GM23248 (cell line): ENCODE results near the gene KCTD4. TPM values are rescaled to one million over a fixed set of nuclear protein-coding genes. Genes with fewer than 3 reads are reported as not detected.

ENCODE experiments used
- DNase-seq: peaks from one replicate; pipeline ENCODE4 v3.0.0-alpha.2; 2015
- H2AFZ ChIP-seq: fragments of 200-600 bp; sonication (generic); 2 replicates; pipeline ENCODE4 v1.6.1; 2016; ENCODE audit warnings: antibody characterized with exemption
- H3F3A ChIP-seq: fragments of 200-600 bp; sonication (generic); 2 replicates; pipeline ENCODE4 v1.6.1; 2016; ENCODE audit warnings: mild to moderate bottlenecking, antibody characterized with exemption, mixed run types; ENCODE audit not compliant: insufficient read depth
- H3K27ac ChIP-seq: fragments of 200-600 bp; sonication (generic); 2 replicates; pipeline ENCODE4 v1.5.1; 2016; ENCODE audit warnings: mild to moderate bottlenecking
- H3K27me3 ChIP-seq: fragments of 200-600 bp; sonication (generic); replicated peaks from 2 replicates; pipeline ENCODE4 v1.6.1; 2016; ENCODE audit warnings: mild to moderate bottlenecking; ENCODE audit not compliant: insufficient read depth
- H3K36me3 ChIP-seq: fragments of 200-600 bp; sonication (generic); 2 replicates; pipeline ENCODE4 v1.6.1; 2016; ENCODE audit warnings: low read depth, mild to moderate bottlenecking
- H3K4me1 ChIP-seq: fragments of 200-600 bp; sonication (generic); 2 replicates; pipeline ENCODE4 v1.6.1; 2016; ENCODE audit warnings: mild to moderate bottlenecking; ENCODE audit not compliant: insufficient read depth
- H3K4me2 ChIP-seq: fragments of 200-600 bp; sonication (generic); one replicate; pipeline ENCODE4 v1.6.1; 2016; ENCODE audit warnings: mild to moderate bottlenecking; ENCODE audit not compliant: unreplicated experiment
- H3K4me3 ChIP-seq: fragments of 200-600 bp; sonication (generic); 2 replicates; pipeline ENCODE4 v1.5.1; 2016; ENCODE audit warnings: mild to moderate bottlenecking
- H3K79me2 ChIP-seq: fragments of 200-600 bp; sonication (generic); 2 replicates; pipeline ENCODE4 v1.6.1; 2016; ENCODE audit warnings: mild to moderate bottlenecking; ENCODE audit not compliant: insufficient read depth
- H3K9ac ChIP-seq: fragments of 200-600 bp; sonication (generic); 2 replicates; pipeline ENCODE4 v1.6.1; 2016; ENCODE audit warnings: mild to moderate bottlenecking
- H3K9me2 ChIP-seq: fragments of 200-600 bp; sonication (generic); 2 replicates; pipeline ENCODE4 v1.6.1; 2016; ENCODE audit warnings: mixed run types, mild to moderate bottlenecking, moderate library complexity; ENCODE audit not compliant: insufficient read depth
- H3K9me3 ChIP-seq: fragments of 200-600 bp; sonication (generic); one replicate; pipeline ENCODE4 v1.6.1; 2017; ENCODE audit warnings: low read depth
- H4K20me1 ChIP-seq: fragments of 200-600 bp; sonication (generic); 2 replicates; pipeline ENCODE4 v1.6.0; 2016; ENCODE audit not compliant: insufficient read depth
- EZH2 ChIP-seq: fragments of 200-600 bp; sonication (generic); IDR thresholded peaks from 2 replicates; pipeline ENCODE4 v1.6.1; 2018; ENCODE audit warnings: antibody characterized with exemption, mild to moderate bottlenecking; ENCODE audit not compliant: insufficient read depth, poor library complexity, severe bottlenecking
- EZH2phosphoT487 ChIP-seq: fragments of 200-600 bp; sonication (generic); IDR thresholded peaks from 2 replicates; pipeline ENCODE4 v1.6.1; 2018; ENCODE audit warnings: antibody characterized with exemption, moderate library complexity, mild to moderate bottlenecking, low read depth; ENCODE audit not compliant: insufficient read depth
- WGBS, 2 experiments: methylation state at CpG; one replicate each; pipeline ENCODE4 v1.1.6; 2015 to 2017; ENCODE audit warnings: low lambda C conversion rate in 2 of 2, low coverage in 1 of 2; ENCODE audit errors: missing lambda C conversion rate in 2 of 2; 5-methylcytosine and 5-hydroxymethylcytosine counted together
- in situ Hi-C: fragments of 300-500 bp; cut with MboI; formaldehyde crosslinking; loops from 2 replicates; pipeline ENCODE4 v1.15.0; 2020
- polyA plus RNA-seq: library from polyadenylated mRNA; unstranded; fragments of >200 nt; fragmentation: Nextera tagmentation; extraction: Ambion mirVana; gene quantifications from 2 replicates; pipeline ENCODE4 v1.2.1, GENCODE V29; 2016
- total RNA-seq: library from RNA; depleted of rRNA; stranded (reverse); fragments of >200 nt; shearing (Covaris generic); gene quantifications from 2 replicates; pipeline ENCODE4 v1.2.3, GENCODE V29; 2014

Gene KCTD4
- total and polyA plus RNA-seq, 2 experiments from 2014 or later = 0.65 to 2.1 TPM

DNA sequence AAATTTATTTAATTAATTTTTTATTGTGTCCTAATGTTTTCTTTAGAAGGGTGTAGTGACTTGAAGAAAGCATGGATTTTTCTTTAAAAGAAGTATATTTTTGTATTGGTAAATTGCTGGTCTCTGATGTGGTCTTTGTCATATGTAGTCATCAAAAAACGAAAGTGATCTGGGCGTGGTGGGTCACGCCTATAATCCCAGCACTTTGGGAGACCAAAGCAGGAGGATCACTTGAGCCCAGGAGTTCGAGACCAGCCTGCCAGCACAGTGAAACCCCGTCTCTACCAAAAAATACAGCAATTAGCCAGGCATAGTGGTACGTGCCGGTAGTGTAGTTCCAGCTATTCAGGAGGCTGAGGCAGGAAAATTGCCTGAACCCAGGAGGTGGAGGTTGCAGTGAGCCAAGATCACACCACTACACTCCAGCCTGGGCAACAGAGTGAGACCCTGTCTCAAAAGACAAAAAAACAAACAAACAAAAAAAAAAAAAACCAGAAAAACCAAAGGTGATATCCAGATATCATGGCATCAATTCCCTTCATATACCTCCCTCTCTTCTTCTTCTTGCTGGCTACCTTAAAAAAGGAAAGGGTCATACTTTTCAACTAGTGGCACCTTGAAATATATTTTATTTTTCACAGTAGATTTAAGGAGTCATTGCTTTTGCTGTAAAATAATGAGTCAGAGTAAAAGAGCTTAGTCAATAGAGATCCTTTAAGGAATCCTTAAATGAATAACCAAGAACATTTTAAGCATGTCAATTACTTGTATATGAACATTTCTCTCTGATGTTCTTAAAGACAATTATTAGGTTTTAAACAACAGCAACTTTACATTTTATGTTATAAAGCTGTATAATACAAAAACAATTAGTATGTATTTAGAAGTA is 19.9 kb downstream of the KCTD4 start:
- peaks cover 20% of the 10 kb centered on the region for H3K4me1 ChIP-seq
- DNase-seq = peak; percentile 63
- WGBS, 2 experiments = 94 to 95% methylated on average over 7 of the region's 7 CpGs
- no peaks in the 10 kb centered on the region for H3F3A ChIP-seq
- H3K4me2 ChIP-seq = no peak overlapping the region
- no peak overlapping the region for H3K4me3 ChIP-seq
- TF ChIP-seq EZH2phosphoT487 (no peak), EZH2 (no peak)
- no peak overlapping the region for H3K9ac ChIP-seq
- no peaks in the 10 kb centered on the region for H3K9me2 ChIP-seq
- no peaks in the 10 kb centered on the region for H3K27me3 ChIP-seq
- H2AFZ ChIP-seq = no peak overlapping the region
- peaks cover 41% of the 10 kb centered on the region for H3K79me2 ChIP-seq
- in situ Hi-C loops = no loop called here
- H4K20me1 ChIP-seq = no peaks in the 10 kb centered on the region
- H3K36me3 ChIP-seq = no peaks in the 10 kb centered on the region; the same call in 1 of the 2 replicates
- no peaks in the 10 kb centered on the region for H3K9me3 ChIP-seq
- no peak overlapping the region for H3K27ac ChIP-seq

GRCh38 chr13:45180303-45180702 is 20.5 kb downstream of the KCTD4 start:
- H4K20me1 ChIP-seq = no peaks in the 10 kb centered on the region
- no peak for TF ChIP-seq EZH2
- TF ChIP-seq EZH2phosphoT487 = no peak
- H3K4me2 ChIP-seq = no peak overlapping the region
- H3K4me1 ChIP-seq = peaks cover 20% of the 10 kb centered on the region
- H3F3A ChIP-seq = no peaks in the 10 kb centered on the region
- DNase-seq = no peak
- no peaks in the 10 kb centered on the region; the same call in 1 of the 2 replicates for H3K36me3 ChIP-seq
- H3K79me2 ChIP-seq = peaks cover 41% of the 10 kb centered on the region
- H3K9me3 ChIP-seq = no peaks in the 10 kb centered on the region
- 82 to 88% methylated on average over 3 of the region's 3 CpGs for WGBS, 2 experiments
- no peaks in the 10 kb centered on the region for H3K9me2 ChIP-seq
- no peak overlapping the region for H3K4me3 ChIP-seq
- H3K27ac ChIP-seq = no peak overlapping the region
- H3K9ac ChIP-seq = no peak overlapping the region
- in situ Hi-C loops = no loop called here
- no peak overlapping the region for H2AFZ ChIP-seq
- H3K27me3 ChIP-seq = no peaks in the 10 kb centered on the region

DNA sequence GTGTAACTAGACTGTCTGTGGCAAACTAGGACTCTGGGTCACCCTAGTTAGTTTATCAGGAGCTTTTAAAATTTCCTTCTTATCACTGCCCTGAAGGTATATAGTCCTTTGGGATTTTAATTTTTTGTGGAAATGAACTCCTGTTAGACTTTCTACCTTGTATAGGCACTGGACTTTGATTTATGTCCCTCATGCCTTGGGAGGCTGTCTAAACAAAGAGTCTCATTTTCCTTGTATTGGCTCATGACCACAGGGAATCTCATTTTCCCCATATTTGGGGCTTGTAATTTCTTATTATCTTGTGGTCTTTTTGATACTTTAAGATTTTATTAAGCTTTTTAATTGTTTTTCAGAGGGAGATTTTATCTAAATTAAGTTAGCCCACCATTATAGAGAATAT is 21.4 kb downstream of the KCTD4 start:
- Histone ChIP-seq H4K20me1 (no peaks in the 10 kb centered on the region), H3K36me3 (no peaks in the 10 kb centered on the region; the same call in 1 of the 2 replicates), H3K9me3 (no peaks in the 10 kb centered on the region), H3K79me2 (peaks cover 41% of the 10 kb centered on the region), H3F3A (no peaks in the 10 kb centered on the region), H3K9ac (no peak overlapping the region), H2AFZ (no peak overlapping the region), H3K4me1 (peaks cover 20% of the 10 kb centered on the region), H3K9me2 (no peaks in the 10 kb centered on the region), H3K4me2 (no peak overlapping the region), H3K4me3 (no peak overlapping the region), H3K27ac (no peak overlapping the region), H3K27me3 (no peaks in the 10 kb centered on the region)
- TF ChIP-seq EZH2 (no peak), EZH2phosphoT487 (no peak)
- DNase-seq = no peak
- in situ Hi-C loops = no loop called here

GRCh38 chr13:45178349-45179162 is 22.3 kb downstream of the KCTD4 start:
- Histone ChIP-seq H3K9me2 (no peaks in the 10 kb centered on the region), H3K4me3 (no peak overlapping the region), H3K27me3 (no peaks in the 10 kb centered on the region), H3K27ac (no peak overlapping the region), H3K4me2 (no peak overlapping the region), H3K9me3 (no peaks in the 10 kb centered on the region), H4K20me1 (no peaks in the 10 kb centered on the region), H3F3A (no peaks in the 10 kb centered on the region), H3K9ac (no peak overlapping the region), H3K4me1 (peaks cover 20% of the 10 kb centered on the region), H3K36me3 (no peaks in the 10 kb centered on the region; the same call in 1 of the 2 replicates), H3K79me2 (peaks cover 41% of the 10 kb centered on the region), H2AFZ (no peak overlapping the region)
- in situ Hi-C loops = no loop called here
- peak; percentile 63 for DNase-seq
- TF ChIP-seq EZH2phosphoT487 (no peak), EZH2 (no peak)
- 79 to 83% methylated on average over 3 of the region's 3 CpGs for WGBS, 2 experiments
